ENCODE data around the gene CWC22. TPM values are rescaled to one million over a fixed set of nuclear protein-coding genes. Genes with fewer than 3 reads are reported as not detected.
"Not testable (repeated sequence)": the region's sequence is repeated elsewhere in the genome, so short reads cannot be mapped to it uniquely, and the experiment has no call there.

Gene CWC22
- polyA plus RNA-seq, 1 donor: 19.5 TPM

DNA sequence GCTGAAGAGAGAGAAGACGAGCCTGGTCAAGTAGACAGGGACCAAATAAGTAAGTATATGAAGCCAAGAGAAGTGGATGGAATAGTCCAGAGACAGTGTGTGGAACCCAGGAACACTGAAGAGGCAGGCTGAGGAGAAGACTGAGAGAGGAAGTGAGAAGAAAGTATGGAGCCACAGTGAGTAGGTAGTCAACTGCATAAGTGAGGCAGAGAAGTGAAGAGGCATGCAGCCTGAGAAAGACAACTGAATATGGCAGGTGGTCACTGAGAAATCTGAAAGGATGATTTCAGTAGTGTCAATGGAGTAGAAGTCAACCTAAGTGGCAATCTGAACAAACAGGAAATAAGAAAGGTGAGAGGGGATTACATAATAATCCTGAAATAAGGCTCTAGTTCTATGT is 55.4 kb downstream of the CWC22 start:
- no peak for DNase-seq (ENCODE audit: low read depth)

- no peak for DNase-seq (ENCODE audit: low read depth)
Measured at GRCh38 chr2:179950391-179950790, 56.7 kb downstream of the CWC22 start.

DNA sequence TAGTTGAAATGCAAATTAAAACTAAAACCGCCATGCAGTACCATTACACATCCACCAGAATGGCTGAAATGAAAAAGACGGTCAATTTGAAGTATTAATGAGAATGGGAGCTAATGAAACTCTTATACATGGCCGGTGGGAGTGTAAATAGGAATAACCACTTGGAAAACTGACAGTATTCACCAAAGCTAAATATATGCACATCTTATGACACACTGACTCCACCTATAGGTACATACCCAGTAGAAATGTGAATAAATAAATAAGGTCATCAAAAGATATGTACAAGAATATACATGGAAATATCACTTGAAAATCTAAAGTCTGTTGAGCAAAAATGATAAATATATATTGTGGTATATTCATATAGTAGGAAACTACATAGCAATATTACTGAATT is 57.7 kb downstream of the CWC22 start:
- no peak for DNase-seq (ENCODE audit: low read depth)

DNA sequence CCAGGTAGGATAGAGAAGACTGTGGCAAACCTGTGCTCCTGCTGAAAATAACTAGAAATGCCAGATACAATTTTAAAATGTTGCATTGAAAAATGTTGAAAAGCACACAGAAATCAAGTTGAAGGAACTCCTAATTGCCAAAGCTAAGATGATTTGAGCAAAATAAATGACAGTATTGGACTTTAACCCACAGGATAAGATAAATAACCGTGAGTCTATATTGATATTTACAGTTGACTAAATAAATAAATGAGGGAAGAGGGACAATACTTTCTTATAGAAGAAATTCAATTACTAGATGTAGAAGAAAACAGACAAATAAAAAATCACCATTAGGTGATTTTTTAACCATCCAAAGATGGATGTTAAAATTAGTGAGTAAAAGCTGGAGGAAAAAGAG is 59.0 kb downstream of the CWC22 start:
- DNase-seq (ENCODE audit: low read depth): no peak

- no peak for DNase-seq (ENCODE audit: low read depth)
Measured at GRCh38 chr2:179946810-179947615, 60.1 kb downstream of the CWC22 start.

DNA sequence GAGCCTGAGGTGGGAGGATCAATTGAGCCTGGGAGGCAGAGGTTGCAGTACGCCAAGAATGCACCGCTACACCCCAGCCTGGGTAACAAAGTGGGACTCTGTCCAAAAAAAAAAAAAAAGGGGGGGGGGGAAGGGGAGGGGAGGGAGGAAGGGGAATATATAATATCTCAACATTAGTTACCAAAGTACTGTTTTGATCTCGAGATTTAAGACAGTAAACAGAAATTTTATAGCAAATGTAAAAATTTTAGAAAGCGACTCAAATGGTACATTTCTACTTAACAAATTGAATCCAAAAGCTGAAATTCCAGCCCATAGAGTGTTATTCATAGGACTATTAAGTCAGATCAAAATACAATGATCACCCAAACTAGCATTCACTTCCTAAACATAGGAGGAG is 60.8 kb downstream of the CWC22 start:
- no peak for DNase-seq (ENCODE audit: low read depth)

DNA sequence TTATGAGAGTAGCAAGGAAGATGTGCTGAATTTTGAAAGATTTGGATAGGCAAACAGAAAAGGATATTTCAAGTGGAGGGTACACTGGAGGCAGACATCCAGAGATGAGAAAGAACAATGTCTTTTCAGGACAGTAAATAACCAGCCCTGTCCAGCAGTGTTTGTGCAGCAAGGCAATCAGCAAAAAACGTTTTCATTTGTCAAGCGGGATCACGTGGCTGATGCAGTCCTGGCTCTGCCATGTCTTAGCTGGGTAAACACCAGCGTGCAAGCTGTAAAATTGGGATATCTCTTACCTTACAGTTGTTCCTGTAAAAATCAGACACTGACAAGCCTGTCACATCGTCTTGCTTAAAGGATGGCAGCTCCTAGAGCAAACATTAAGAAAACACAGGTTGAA is 67.8 kb downstream of the CWC22 start:
- DNase-seq (ENCODE audit: low read depth): no peak

DNA sequence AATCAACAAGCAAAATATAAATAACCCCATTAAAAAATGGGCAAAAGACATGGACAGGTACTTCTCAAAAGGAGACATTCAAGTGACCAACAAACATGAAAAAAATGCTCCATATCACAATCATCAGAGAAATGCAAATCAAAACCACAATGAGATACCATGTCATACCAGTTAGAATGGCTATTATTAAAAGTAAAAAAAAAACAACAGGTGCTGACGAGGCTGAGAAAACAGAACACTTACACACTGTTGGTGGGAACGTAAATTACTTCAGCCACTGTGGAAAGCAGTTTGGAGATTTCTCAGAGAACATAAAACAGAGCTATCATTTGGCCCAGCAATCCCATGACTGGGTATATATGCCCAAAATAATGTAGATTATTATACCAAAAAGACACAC is 69.1 kb downstream of the CWC22 start:
- DNase-seq (ENCODE audit: low read depth): no peak

DNA sequence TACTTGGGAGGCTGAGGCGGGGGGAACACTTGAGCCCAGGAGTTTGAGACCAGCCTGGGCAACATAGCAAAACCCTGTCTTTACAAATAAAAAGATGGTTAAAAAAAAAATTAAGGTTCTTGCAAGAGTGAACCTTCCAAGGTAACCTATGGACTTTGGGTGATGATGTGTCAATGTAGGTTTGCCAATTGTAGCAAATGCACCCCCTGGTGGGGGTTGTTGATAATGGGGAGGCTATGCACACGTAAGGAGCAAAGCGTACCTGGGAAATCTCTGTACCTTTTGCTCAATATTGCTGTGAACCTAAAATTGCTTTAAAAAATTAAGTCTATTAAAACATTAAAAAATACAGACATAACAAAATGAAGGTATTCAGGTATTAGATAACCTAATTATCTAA is 70.4 kb downstream of the CWC22 start:
- no peak for DNase-seq (ENCODE audit: low read depth)

DNA sequence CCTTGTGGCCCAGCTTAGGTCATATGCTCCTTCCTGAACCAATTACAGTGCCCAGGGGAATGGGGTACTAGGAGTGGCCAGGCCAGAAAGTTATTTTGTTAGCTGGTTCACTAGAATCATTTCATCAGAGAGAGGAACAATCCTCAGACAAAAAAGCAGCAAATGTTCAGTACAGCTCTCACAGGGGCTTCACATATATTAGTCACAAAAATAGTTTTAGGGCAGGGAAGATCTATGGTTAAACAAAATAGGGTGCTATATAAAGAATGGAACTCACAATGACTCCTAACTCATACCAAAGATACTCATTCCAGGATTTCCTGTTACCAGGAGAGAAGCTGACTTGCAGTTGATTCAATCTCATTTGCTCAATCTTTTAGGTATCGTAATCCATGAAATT is 71.0 kb downstream of the CWC22 start:
- DNase-seq (ENCODE audit: low read depth): no peak

DNA sequence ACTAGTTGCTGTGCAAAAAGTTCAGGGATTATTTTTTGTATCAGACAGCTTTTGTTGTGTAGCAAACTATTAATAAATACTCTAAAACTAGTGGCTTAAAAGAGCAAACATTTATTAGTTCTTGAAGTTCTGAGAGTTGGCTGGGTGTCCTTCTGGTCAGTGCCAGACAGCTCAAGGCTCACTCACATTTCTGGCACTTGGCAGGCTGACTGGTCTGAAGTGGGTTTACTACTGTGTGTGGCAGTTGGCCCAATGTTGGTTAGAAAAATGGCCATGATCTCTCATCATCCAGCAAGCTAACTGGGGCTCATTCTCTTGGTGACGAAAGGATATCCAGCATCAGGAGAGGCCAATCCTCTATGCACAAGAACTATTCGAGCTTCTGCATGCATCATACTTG is 74.3 kb downstream of the CWC22 start:
- no peak for DNase-seq (ENCODE audit: low read depth)

GRCh38 chr2:179931502-179931901 is 75.6 kb downstream of the CWC22 start:
- DNase-seq (ENCODE audit: low read depth): no peak

DNA sequence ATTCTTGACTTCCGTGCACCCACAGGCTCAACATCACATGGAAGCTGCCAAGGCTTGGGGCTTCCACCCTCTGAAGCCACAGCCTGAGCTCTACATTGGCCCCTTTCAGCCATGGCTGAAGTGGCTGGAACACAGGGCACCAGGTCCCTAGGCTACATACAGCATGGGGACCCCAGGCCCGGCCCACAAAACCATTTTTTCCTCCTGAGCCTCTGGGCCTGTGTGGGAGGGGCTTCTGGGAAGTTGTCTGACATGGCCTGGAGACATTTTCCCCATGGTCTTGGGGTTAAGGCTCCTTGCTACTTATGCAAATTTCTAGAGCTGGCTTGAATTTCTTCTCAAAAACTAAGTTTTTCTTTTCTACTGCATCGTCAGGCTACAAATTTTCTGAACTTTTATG is 77.1 kb downstream of the CWC22 start:
- not testable (repeated sequence) for DNase-seq (ENCODE audit: low read depth)

GRCh38 chr2:179927041-179927440 is 80.1 kb downstream of the CWC22 start:
- no peak for DNase-seq (ENCODE audit: low read depth)

GRCh38 chr2:179925713-179926112 is 81.4 kb downstream of the CWC22 start:
- no peak for DNase-seq (ENCODE audit: low read depth)

DNA sequence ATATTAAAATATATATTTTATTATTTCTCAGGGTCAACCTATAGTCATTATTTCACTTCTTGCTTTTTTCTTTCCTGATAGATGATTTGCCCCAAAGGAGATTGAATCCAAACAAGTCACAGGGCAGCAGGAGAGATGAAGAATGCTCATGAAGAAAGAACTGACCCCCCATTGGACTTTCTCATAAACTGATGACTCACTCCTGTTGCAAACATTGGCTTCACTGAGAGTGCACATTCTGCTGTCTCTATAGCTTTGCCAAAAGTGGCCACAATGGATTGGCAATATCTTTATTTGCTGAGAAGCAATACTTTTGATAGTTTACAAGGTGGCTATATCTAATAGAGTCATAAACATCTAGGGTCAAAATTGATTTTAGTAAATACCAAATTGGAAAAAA is 89.8 kb downstream of the CWC22 start:
- no peak for DNase-seq (ENCODE audit: low read depth)

- DNase-seq (ENCODE audit: low read depth): no peak
Measured at GRCh38 chr2:179915395-179915992, 91.6 kb downstream of the CWC22 start.

DNA sequence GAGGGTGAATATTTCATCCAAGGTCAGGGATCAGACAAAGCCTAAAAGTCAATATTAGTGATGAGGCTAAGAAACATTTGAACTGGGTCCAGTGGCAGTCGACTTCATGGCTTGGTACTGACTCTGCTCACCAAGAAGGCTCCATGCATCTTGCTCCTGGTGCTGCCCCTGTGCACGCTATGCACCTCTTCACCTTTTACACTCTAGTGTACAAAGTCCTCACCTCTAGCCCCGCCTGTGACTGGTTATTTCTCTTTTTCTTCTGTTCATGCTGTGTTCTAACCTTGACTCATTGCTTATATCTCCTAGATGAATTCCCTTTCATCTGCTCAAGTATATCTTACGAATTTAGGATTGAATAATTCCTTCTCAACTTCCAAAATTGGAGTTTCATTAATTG is 93.3 kb downstream of the CWC22 start:
- no peak for DNase-seq (ENCODE audit: low read depth)

DNA sequence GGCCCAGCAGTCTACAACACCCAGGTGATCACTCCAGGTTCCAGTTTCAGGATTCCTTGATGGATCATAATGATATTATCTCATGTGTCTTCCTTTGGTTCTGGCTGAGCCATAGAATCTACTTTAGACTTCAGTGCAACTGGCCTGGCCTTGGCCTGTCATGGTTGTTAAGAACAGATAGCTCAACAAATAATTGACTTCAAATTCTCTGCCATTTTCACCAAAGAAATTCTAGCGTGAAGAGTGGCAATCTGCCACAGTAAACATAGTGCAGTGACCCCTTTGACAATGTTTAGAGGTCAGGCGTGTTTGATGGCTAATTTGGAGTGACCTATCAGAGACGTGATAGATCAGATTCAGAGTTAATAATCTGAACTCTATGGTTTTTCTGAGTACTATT is 95.5 kb downstream of the CWC22 start:
- DNase-seq (ENCODE audit: low read depth): no peak

DNA sequence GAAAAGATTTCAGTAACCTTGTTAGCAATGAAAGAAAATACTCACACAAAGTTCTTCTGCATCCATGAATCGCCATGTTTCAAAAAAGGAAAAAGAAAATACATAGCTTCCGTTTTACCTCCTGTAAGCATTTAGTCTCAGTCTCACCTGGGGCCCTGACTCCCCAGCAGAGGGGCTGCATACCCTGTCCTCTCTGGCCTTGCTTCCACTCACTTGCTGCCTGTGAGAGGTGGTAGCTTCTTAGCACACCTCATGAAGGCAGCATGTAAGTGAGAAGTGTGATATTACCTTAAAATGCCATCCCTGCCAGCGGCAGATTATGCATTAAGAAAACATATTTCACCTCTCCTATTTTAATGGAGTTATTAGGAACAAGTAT is 96.4 kb downstream of the CWC22 start:
- no peak for DNase-seq (ENCODE audit: low read depth)

- no peak for DNase-seq (ENCODE audit: low read depth)
Measured at GRCh38 chr2:179909845-179910734, 97.0 kb downstream of the CWC22 start.

- DNase-seq (ENCODE audit: low read depth): no peak
Measured at GRCh38 chr2:179900655-179901054, 106.4 kb downstream of the CWC22 start.

DNA sequence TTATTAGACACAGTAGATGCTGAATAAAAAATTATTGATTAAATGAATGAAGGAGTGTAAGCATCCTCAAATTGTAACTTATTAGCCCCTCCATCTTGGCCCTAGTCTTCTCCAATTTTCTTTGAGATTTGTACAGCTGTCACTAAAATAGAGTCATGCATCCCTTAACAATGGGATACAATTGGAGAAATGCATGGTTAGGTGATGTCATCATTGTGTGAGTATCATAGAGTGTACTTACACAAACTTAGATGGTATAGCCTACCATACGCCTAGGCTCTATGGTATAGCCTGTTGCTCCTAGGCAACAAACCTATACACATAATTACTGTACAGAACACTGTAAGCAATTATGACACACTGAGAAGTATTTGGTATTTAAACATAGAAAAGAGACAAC is 107.4 kb downstream of the CWC22 start:
- no peak for DNase-seq (ENCODE audit: low read depth)
